ENCODE data around the gene ZNF57. TPM values are rescaled to one million over a fixed set of nuclear protein-coding genes. Genes with fewer than 3 reads are reported as not detected.
"Not testable (repeated sequence)": the region's sequence is repeated elsewhere in the genome, so short reads cannot be mapped to it uniquely, and the experiment has no call there.

The ZNF57 gene
- total RNA-seq, 2 experiments from 2014 or later = 4.7 to 5.7 TPM

DNA sequence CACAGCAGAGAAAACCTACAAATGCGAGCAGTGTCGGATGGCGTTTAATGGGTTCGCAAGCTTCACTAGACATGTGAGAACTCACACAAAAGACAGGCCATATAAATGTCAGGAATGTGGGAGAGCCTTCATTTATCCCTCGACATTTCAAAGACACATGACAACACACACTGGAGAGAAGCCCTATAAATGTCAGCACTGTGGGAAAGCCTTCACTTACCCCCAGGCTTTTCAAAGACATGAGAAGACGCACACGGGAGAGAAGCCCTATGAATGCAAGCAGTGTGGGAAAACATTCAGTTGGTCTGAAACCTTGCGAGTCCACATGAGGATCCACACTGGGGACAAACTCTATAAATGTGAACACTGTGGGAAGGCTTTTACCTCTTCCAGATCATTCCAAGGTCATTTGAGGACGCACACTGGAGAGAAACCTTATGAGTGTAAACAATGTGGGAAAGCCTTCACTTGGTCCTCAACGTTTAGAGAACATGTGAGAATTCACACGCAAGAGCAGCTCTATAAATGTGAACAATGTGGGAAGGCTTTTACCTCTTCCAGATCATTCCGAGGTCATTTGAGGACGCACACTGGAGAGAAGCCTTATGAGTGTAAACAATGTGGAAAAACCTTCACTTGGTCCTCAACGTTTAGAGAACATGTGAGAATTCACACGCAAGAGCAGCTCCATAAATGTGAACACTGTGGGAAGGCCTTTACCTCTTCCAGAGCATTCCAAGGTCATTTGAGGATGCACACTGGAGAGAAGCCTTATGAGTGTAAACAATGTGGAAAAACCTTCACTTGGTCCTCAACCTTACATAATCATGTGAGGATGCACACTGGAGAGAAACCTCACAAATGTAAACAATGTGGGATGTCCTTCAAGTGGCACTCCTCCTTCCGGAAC, 16.8 kb downstream of the ZNF57 start:
- Mint-ChIP-seq H3K27me3 (no peaks in the 10 kb centered on the region), H3K27ac (no peak overlapping the region), H3K4me1 (no peaks in the 10 kb centered on the region), H3K4me3 (no peak overlapping the region), H3K36me3 (peaks cover 62% of the 10 kb centered on the region), H3K9me3 (peaks cover 26% of the 10 kb centered on the region)
- DNase-seq = no peak
- no peak for ATAC-seq (ENCODE audit: low read depth)
- POLR2A ChIA-PET = no interaction called here

DNA sequence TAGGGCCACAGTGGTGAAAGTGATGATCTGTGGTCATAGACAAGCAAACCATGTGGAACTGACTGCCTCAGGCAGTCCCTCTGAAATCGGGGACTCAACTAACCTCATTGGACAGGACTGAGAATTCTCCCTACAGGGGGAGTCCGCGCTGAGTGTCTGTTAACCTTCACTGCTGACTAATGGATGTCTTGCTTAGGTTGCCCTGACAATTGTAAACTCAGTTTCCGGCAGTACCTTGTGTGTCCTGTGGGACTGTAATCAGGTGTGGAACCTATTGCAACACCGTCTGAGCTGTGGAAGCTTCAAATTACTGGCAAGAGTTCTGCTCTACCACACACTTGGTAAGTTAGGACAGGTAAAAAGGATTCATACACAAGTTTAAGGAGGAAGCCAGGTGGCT, 22.3 kb downstream of the ZNF57 start:
- ATAC-seq (ENCODE audit: low read depth) (no peak), DNase-seq (no peak)
- Mint-ChIP-seq H3K4me1 (no peaks in the 10 kb centered on the region), H3K27me3 (no peaks in the 10 kb centered on the region), H3K4me3 (no peak overlapping the region), H3K36me3 (peaks cover 28% of the 10 kb centered on the region), H3K9me3 (peaks cover 5% of the 10 kb centered on the region), H3K27ac (no peak overlapping the region)
- POLR2A ChIA-PET = no interaction called here

DNA sequence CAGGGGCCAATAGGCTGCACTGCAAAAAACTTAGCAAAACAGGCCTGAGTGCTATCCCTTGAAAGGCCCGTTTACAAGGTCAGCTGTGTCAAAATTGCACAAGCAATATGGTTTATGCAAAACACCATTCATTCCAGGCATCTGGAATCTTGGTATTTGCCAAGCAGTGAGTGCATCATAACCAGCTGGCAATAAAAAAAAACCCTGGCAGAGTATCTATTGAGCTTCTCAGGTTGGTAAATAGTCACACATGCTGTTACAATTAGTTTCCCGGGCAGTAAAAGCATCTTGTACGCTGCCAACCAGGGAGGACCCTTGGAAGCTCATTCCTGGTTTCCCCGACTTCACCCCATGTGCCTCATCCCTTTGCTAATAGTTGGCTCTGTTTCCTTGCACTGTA, 22.8 kb downstream of the ZNF57 start:
- Mint-ChIP-seq H3K36me3 (peaks cover 24% of the 10 kb centered on the region), H3K27ac (no peak overlapping the region), H3K4me3 (no peak overlapping the region), H3K9me3 (peaks cover 4% of the 10 kb centered on the region), H3K27me3 (no peaks in the 10 kb centered on the region), H3K4me1 (no peaks in the 10 kb centered on the region)
- POLR2A ChIA-PET = interaction anchor here (0.5 kb wide), 1 partner anchor 838 kb away, joined by 5 read pairs; no protein-coding TSS in a partner anchor
- no peak for DNase-seq
- no peak for ATAC-seq (ENCODE audit: low read depth)

DNA sequence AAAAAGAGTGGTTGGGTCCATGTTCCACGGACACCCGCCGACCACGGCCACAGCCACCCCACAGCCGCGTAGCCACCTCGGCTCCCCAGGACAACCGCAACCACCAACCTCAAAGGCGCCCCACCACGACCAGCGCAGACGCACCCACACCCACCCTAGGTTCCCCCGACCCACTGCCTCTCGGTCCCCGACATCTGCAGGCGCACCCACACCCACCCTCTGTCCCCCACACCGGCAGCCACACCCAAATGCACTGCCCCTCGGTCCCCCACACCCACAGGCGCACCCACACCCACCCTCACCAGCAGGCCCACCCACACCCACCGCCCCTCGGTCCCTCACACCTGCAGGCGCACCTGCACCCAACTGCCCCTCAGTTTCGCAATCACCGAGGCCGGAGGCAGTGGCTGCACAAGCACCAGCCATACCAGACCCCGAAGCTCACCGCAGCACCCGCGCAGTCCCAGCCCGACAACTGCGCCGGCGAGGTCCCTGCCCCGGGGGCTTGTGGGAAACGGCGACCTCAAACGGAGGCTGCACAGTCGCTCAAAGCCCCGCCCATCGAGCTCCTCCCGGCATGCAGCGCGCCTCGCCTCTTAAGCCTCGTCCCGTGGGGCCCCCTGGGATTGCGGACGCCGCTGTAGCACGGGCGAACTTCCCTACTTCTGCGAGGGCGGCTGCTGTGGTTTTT, 25.8 kb downstream of the ZNF57 start:
- H3K9me3 Mint-ChIP-seq = peaks cover 10% of the 10 kb centered on the region
- POLR2A ChIA-PET = no interaction called here
- ATAC-seq (ENCODE audit: low read depth) (no peak), DNase-seq (no peak)
- H3K4me1 Mint-ChIP-seq = no peaks in the 10 kb centered on the region
- H3K27ac Mint-ChIP-seq = no peak overlapping the region
- peaks cover 23% of the 10 kb centered on the region for H3K36me3 Mint-ChIP-seq
- no peaks in the 10 kb centered on the region for H3K27me3 Mint-ChIP-seq
- no peak overlapping the region for H3K4me3 Mint-ChIP-seq

DNA sequence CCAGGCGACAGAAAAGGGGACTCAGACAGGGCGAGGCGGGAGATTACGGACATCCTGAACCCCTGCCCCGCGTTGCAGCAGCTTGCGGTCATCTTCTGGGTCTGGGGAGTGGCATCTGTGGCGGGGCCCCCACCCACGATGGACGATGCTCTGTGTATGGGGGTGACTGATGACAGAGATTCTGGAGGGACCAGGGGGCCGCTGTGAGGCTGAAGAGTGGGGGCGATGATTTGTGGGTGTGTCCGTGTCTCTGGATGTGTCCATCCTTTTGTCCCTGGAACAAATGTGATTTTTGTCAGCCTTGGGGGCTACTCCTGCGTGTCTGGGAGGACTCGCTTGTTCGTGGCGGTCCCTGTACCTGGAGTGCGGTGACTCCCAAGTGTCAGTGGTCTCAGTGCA, 26.3 kb downstream of the ZNF57 start:
- POLR2A ChIA-PET = interaction anchor here (0.7 kb wide), 1 partner anchor 278 kb away, joined by 3 read pairs; no protein-coding TSS in a partner anchor
- H3K27ac Mint-ChIP-seq = no peak overlapping the region
- no peaks in the 10 kb centered on the region for H3K4me1 Mint-ChIP-seq
- DNase-seq (no peak), ATAC-seq (ENCODE audit: low read depth) (no peak)
- H3K27me3 Mint-ChIP-seq = no peaks in the 10 kb centered on the region
- H3K4me3 Mint-ChIP-seq = no peak overlapping the region
- peaks cover 11% of the 10 kb centered on the region for H3K9me3 Mint-ChIP-seq
- H3K36me3 Mint-ChIP-seq = peaks cover 25% of the 10 kb centered on the region

DNA sequence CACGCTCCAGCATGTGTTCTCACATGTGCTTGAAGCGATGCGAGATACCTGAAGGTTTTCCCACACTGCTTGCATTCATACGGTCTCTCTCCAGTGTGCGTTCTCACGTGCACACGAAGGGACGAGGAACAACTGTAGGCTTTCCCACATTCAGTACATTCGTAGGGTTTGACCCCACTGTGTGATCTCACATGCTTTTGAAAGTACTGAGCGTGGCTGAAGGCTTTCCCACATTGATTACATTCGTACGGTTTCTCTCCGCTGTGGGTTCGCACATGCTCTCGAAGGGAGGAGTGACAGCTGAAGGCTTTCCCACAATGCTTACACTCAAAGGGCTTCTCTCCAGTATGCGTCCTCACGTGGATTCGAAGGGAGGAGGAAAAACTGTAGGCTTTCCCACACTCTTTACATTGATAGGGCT, 32.8 kb downstream of the ZNF57 start:
- ATAC-seq (ENCODE audit: low read depth) (no peak), DNase-seq (no peak)
- H3K27me3 Mint-ChIP-seq = no peaks in the 10 kb centered on the region
- peaks cover 32% of the 10 kb centered on the region for H3K9me3 Mint-ChIP-seq
- H3K4me3 Mint-ChIP-seq = no peak overlapping the region
- H3K4me1 Mint-ChIP-seq = no peaks in the 10 kb centered on the region
- POLR2A ChIA-PET = interaction anchor here (0.7 kb wide), 1 partner anchor 14 kb away, joined by 3 read pairs; no protein-coding TSS in a partner anchor
- H3K27ac Mint-ChIP-seq = no peak overlapping the region
- peaks cover 65% of the 10 kb centered on the region for H3K36me3 Mint-ChIP-seq

DNA sequence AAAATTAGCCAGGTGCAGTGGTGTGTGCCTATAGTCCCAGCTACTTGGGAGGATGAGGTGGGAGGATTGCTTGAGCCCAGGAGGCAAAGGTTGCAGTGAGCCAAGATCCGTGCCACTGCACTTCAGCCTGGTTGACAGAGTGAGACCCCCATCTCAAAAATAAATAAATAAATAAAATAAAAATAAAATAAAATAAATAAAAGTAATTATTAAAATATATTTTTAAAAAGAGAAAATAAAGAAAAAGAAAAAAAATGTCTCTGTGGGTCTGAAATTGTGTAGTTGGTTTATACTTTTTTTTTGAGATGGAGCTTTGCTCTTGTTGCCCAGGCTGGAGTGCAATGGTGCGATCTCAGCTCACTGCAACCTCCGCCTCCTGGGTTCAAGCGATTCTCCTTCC, 35.1 kb downstream of the ZNF57 start:
- POLR2A ChIA-PET; H3K27ac Mint-ChIP-seq; ATAC-seq (ENCODE audit: low read depth); H3K4me3 Mint-ChIP-seq; H3K27me3 Mint-ChIP-seq; DNase-seq; H3K4me1 Mint-ChIP-seq: not testable (repeated sequence)
- Mint-ChIP-seq H3K9me3 (peaks cover 27% of the 10 kb centered on the region), H3K36me3 (peaks cover 66% of the 10 kb centered on the region)

DNA sequence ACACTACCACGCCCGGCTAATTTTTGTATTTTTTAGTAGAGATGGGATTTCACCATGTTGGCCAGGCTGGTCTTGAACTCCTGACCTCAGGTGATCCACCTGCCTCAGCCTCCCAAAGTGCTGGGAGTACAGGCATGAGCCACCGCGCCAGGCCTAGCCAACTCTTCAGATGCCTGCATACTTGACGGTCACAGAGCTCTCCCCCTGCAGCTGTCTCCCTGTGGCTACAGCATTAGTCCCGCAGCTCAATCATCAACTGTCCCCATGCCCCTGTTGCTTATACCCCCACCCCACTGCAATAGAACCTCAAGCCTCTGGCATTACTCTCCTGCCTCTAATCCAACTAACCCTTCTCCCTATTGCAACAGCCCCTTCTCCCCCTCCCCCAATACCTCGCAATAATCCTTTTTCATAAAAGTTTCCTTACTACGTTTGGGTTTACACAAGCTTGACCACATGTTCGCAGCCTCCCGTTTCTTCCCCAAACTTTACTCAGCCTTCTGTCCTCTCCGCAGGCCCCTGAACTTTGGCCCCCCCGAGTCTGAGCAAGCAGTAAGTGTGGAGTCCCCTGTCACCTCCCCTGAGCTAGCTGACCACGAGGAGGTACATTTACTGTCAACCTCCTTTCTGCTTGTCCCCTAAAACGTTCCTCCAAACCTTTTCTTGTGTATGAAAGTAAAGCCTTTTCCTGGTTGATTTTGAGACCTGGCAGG, 42.4 kb downstream of the ZNF57 start:
- POLR2A ChIA-PET = no interaction called here
- no peaks in the 10 kb centered on the region for H3K27me3 Mint-ChIP-seq
- peaks cover 18% of the 10 kb centered on the region for H3K4me1 Mint-ChIP-seq
- DNase-seq = no peak
- peak overlapping the region; percentile 31 for H3K4me3 Mint-ChIP-seq
- H3K36me3 Mint-ChIP-seq = peaks cover 11% of the 10 kb centered on the region
- H3K9me3 Mint-ChIP-seq = no peaks in the 10 kb centered on the region
- H3K27ac Mint-ChIP-seq = no peak overlapping the region
- no peak for ATAC-seq (ENCODE audit: low read depth)

DNA sequence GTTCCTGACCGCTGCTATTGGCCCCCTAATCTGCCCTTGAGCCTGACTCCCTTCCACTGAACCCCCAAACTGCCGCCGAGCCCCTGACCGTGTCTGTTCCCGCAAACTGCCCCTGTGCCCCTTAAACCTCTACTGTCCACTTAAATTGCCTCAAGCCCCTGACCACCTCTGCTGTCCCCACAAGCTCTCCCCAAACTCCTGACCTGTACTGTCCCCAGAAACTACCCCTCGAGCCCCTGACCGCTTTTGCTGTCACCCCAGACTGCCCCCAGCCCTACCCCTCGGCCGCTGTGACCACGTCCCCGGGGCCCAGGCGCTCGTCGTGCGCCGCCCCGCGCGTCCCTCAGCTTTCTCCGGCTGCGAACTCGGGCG, 43.7 kb downstream of the ZNF57 start:
- H3K4me3 Mint-ChIP-seq = peak overlapping the region; percentile 95
- peak overlapping the region; percentile 99 for H3K27ac Mint-ChIP-seq
- H3K4me1 Mint-ChIP-seq = peaks cover 23% of the 10 kb centered on the region
- DNase-seq (no peak), ATAC-seq (ENCODE audit: low read depth) (no peak)
- H3K9me3 Mint-ChIP-seq = no peaks in the 10 kb centered on the region
- POLR2A ChIA-PET = interaction anchor here (1.0 to 1.2 kb wide), 2 partner anchors 44 to 103 kb away, joined by 3 to 4 read pairs; partner anchors contain the start of genes ZNF555 and ZNF57
- H3K36me3 Mint-ChIP-seq = peaks cover 6% of the 10 kb centered on the region
- H3K27me3 Mint-ChIP-seq = no peaks in the 10 kb centered on the region

DNA sequence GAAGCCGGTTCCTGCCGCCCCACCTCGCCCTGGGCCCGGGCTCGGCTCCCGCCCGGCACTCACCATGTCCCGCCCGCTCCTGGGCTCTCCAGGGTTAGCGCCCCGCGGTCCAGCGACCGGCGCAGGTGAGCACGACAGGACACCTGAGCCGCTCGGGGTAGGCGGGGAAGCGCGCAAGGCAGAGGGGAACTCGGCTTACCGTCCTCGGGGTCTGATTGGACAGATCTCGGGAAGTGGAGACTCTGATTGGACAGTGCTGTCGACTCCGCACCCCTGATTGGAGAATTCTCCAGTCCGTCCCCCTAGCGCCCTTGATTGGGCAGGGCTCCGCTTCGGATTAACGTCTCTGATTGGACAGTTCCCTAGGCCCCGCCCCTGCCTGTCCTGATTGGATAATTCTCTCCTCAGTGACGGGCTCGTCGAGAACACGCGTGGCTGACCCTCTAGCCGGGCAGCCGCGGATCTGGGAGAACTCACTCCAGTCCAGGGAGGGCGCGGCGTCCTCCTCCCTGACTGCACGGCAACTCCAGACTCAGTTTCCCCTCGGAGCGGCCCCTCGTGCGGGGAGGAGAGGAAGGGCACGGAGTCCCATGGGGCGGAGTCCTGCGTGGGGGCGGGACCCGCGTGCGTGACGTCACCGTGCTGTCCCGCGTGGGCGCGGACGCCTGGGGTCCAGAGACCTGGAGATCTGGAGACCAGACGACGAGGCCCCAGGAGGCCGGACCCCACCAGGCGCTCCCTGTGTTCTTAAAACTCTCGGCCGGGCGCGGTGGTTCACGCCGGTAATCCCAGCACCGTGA, 44.2 kb downstream of the ZNF57 start, which contains the start of gene ZNF77:
Gene ZNF77, minus strand, starts transcription at position 197 of the 800 bp plus-strand sequence. Its CDS starts 131 bp downstream, at position 66.
- no peaks in the 10 kb centered on the region for H3K27me3 Mint-ChIP-seq
- peak within 1 kb of the TSS; percentile 95 for H3K4me3 Mint-ChIP-seq
- peaks cover 29% of the 10 kb centered on the region for H3K4me1 Mint-ChIP-seq

DNA sequence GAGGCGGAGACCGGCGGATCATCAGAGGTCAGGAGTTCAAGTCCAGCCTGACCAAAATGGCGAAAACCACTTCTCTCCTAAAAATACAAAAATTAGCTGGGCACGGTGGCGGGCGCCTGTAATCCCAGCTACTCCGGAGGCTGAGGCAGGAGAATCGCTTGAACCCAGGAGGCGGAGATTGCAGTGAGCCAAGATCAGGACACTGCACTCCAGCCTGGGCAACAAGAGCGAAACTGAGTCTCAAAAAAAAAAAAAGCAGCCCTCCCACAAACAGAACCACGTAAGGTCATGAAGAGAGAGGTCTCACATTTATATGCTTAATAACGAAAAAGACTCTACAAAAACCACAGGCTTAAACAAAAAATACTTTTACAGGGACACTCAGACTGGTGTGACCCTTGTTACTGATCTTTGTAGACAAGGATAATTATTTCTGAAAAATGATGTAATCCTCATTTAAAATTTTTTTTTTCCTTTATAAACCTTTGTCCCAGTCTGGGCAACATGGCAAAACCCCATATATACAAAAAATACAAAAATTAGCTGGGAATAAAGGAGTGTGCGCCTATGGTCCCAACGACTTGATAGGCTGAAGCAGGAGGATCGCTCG, 45.0 kb downstream of the ZNF57 start:
- H3K36me3 Mint-ChIP-seq = peaks cover 3% of the 10 kb centered on the region
- peaks cover 29% of the 10 kb centered on the region for H3K4me1 Mint-ChIP-seq
- no peaks in the 10 kb centered on the region for H3K9me3 Mint-ChIP-seq
- ATAC-seq (ENCODE audit: low read depth) (no peak), DNase-seq (no peak)
- H3K4me3 Mint-ChIP-seq = peak overlapping the region; percentile 95
- H3K27me3 Mint-ChIP-seq = no peaks in the 10 kb centered on the region
- POLR2A ChIA-PET = interaction anchor here (1.2 kb wide), 1 partner anchor 105 kb away, joined by 4 read pairs; the partner anchor contains the start of gene ZNF555
- peak overlapping the region; percentile 99 for H3K27ac Mint-ChIP-seq

More for the DNA sequence above, 44.2 kb downstream of the ZNF57 start, which contains the start of gene ZNF77:
- H3K36me3 Mint-ChIP-seq = peaks cover 3% of the 10 kb centered on the region
- H3K9me3 Mint-ChIP-seq = no peaks in the 10 kb centered on the region
- POLR2A ChIA-PET = interaction anchor here (1.0 to 1.2 kb wide), 2 partner anchors 44 to 104 kb away, joined by 3 to 4 read pairs; partner anchors contain the start of genes ZNF555 and ZNF57
- H3K27ac Mint-ChIP-seq = peak within 1 kb of the TSS; percentile 99
- DNase-seq (peak; percentile 96), ATAC-seq (ENCODE audit: low read depth) (peak; percentile 99)

DNA sequence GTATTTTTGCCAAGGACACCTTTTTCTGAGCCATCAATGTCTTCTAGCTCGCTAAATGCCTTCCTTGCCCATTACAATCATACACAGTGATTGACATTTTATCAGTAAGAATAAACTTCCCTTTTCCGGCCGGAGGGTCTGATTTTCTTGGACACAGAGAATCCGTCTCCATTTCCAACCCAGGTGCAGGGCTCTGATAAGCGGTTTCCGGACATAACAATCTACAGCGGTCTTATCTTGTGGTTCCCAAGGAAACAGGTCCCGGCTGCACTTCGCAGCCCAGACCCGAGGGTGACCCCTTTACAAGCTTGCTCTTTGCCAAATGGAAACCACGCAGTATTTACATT, 49.2 kb downstream of the ZNF57 start:
- Mint-ChIP-seq H3K4me1 (peaks cover 24% of the 10 kb centered on the region), H3K9me3 (no peaks in the 10 kb centered on the region), H3K36me3 (peaks cover 3% of the 10 kb centered on the region), H3K4me3 (peak overlapping the region; percentile 91), H3K27ac (peak overlapping the region; percentile 93), H3K27me3 (peaks cover 3% of the 10 kb centered on the region)
- peak; percentile 5 for ATAC-seq (ENCODE audit: low read depth)
- no peak for DNase-seq
- POLR2A ChIA-PET = interaction anchor here (0.6 to 1.7 kb wide), 7 partner anchors 27 to 213 kb away, joined by 3 to 14 read pairs (median 8); partner anchors contain the start of genes TLE5, TLE6 and ZNF57

Measured in activated naive CD8-positive, alpha-beta T cell treated with anti-CD3 and anti-CD28 coated beads, Interleukin-2, amount 10 ng/mL, durations not matched to agents 7 days and 5 days (primary cell).